HG03039 (cell line): Measurements from ENCODE around the gene CBX2.

ENCODE experiments used
- ATAC-seq: cut with Tn5 transposase; IDR thresholded peaks from one replicate; pipeline ENCODE4 v1.9.1; 2021; ENCODE audit warnings: mild to moderate bottlenecking, moderate library complexity; ENCODE audit not compliant: unreplicated experiment

Gene CBX2

GRCh38 chr17:79777894-79778503, at the start of gene CBX2:
CBX2 (plus strand) TSS chr17:79778148; CDS start chr17:79778236, 88 bp downstream.
- peak; percentile 60 for ATAC-seq

GRCh38 chr17:79728169-79728907, 49.6 kb upstream of the CBX2 start:
- no peak for ATAC-seq

GRCh38 chr17:79728908-79729471, 49.0 kb upstream of the CBX2 start:
- ATAC-seq = no peak

- ATAC-seq = no peak
Observed at GRCh38 chr17:79729761-79730160, 48.2 kb upstream of the CBX2 start.

DNA sequence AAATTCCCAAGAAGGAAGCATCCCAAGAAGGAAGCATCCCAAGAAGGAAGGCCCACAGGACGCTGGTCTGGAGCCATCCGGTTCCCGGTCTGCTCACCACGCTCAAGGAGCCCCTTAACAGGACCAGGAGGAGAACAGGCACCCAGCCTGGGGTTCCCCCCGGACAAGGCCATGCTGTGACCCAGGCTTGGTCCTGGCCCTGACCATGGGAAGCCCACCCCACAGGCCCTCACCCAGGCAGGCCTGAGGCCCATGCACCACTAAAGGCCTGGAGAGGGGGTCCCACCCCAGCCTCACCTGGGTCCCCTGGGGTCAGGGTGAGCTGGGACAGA, 47.5 kb upstream of the CBX2 start:
- ATAC-seq = no peak

DNA sequence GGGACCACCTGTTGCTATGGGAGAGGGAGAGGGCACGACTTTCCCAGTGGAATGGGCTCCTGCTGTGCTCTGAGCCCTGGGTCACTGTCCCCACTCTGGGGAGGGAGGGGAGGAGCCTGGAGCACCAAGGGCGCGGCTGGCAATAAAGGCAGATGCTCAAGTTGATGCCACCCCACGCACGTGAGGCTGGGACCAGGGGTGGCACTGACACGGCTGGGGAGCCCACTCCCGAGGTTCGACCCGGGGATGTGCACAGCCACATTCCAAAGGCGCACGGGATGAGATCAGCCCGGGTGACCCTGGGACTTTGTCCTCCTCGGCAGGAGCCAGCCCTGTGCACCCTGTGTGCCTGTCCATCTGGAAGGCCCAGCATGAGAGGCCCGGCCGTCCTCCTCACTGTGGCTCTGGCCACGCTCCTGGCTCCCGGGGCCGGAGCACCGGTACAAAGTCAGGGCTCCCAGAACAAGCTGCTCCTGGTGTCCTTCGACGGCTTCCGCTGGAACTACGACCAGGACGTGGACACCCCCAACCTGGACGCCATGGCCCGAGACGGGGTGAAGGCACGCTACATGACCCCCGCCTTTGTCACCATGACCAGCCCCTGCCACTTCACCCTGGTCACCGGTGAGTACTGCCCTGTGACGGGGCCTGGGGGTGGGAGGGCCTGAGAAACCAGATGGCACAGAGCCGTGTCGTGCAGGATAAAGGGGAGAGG, 47.0 kb upstream of the CBX2 start, which contains the start of gene ENPP7:
TSS of gene ENPP7 (plus strand) at position 175 of the 715 bp plus-strand sequence. CDS start at position 372, 197 bp downstream.
- no peak for ATAC-seq

DNA sequence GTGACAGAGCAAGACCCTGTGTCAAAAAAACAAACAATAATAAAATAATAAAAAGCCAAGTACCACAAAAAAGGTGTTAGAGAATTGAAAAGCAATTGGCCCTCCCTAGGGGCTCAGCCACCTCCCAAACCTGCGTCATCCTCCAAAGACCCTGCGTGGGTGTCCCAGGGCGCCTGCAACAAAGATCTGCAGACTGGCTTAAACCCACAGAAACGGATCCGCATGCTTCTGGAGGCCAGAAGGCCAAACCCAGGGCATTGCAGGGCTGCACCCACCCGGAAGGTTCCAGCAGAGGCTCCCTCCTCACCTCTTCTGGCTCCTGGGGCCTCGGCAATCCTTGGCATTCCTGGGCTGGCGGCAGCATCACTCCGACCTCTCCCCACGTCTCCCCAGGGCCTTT, 45.7 kb upstream of the CBX2 start:
- no peak for ATAC-seq

DNA sequence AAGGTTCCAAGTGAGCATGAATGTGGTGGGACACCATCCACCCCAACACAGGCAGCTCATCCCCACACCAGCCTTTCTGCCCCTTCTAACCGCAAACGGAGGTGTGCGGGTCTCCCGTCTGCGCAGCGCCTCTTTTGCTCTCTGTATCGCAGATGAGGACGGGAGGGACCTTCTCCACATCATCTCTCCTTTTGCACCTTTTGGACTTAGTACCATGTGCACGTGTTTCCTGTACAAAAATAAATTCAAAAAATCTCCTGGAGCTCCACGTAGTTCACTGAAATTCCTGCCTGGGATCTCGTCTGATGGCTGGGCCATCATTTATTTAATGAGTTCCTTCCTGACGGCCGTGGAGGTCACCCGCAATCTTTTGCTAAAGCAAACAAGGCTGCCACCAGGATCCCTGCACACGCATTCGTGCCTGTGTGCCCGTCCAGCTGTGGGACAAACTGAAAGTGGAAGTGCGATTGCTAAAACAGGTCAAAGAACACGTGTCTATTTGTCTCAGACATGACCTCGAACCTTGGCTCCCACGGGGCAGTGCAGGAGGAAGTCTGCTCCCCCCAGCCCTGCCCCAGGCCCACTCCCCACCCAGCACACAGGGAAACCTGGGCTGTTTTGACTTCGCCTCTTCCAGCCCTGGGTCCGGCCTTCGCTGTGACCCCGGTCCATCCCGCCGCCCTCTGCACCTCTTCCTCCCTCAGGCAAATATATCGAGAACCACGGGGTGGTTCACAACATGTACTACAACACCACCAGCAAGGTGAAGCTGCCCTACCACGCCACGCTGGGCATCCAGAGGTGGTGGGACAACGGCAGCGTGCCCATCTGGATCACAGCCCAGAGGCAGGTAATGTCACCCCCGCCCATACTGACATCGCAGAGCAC, 44.9 kb upstream of the CBX2 start:
- no peak for ATAC-seq

DNA sequence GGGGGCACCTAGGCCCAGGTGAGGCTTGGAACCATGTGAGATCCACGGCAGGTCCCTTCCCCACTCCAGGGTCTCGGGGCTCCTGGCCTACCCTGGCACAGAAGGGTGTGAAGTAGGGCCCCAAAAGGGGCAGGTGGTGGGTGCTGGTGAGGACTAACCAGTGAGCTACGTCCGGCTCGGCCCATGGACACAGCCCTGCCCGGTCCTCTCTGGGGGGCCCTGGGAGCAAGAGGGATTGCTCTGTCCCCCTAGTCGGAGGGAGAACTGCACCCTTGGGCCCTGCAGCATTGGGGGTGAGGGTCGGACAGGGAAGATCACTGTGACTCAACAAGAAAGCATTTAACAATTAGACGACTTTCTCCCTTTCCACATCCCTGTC, 44.3 kb upstream of the CBX2 start:
- ATAC-seq = no peak

DNA sequence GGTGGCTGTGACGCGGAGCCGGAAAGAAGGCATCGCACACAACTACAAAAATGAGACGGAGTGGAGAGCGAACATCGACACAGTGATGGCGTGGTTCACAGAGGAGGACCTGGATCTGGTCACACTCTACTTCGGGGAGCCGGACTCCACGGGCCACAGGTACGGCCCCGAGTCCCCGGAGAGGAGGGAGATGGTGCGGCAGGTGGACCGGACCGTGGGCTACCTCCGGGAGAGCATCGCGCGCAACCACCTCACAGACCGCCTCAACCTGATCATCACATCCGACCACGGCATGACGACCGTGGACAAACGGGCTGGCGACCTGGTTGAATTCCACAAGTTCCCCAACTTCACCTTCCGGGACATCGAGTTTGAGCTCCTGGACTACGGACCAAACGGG, 42.9 kb upstream of the CBX2 start:
- ATAC-seq = no peak

DNA sequence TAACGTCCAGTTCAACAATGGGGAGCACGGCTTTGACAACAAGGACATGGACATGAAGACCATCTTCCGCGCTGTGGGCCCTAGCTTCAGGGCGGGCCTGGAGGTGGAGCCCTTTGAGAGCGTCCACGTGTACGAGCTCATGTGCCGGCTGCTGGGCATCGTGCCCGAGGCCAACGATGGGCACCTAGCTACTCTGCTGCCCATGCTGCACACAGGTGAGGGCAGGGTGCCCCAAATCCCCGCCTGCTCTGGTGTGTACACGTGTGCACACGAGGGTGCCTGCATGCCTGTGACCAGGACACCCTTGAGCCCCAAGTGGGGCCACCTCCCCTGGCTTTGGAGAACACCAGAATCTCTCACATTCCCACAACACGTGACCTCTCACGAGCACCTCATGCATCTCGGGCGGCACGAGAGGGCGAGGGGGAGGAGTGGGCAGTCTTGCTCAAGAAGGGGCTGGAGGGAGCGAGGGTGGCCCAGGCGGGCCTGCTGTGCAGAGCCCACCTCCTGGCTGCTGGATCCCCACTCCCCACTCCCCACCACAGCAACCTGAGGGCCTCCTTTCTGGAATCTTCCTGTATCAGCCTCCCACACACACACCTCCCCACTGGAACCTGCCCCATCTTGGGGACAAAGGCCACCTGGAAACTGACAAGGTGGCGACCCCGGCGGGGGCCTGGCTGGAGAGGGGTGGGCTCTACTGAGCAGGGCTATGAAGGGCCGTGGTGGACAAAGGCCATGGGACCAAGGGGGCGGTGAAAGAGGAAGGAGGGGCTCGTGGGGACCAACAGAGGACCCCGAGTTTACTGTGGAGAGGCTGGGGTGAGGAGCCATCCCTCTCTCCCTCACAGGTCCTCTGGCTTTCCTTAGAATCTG, 40.7 kb upstream of the CBX2 start:
- no peak for ATAC-seq

GRCh38 chr17:79737922-79738578, 39.9 kb upstream of the CBX2 start:
- ATAC-seq = no peak

GRCh38 chr17:79738643-79739042, 39.3 kb upstream of the CBX2 start:
- ATAC-seq = no peak

DNA sequence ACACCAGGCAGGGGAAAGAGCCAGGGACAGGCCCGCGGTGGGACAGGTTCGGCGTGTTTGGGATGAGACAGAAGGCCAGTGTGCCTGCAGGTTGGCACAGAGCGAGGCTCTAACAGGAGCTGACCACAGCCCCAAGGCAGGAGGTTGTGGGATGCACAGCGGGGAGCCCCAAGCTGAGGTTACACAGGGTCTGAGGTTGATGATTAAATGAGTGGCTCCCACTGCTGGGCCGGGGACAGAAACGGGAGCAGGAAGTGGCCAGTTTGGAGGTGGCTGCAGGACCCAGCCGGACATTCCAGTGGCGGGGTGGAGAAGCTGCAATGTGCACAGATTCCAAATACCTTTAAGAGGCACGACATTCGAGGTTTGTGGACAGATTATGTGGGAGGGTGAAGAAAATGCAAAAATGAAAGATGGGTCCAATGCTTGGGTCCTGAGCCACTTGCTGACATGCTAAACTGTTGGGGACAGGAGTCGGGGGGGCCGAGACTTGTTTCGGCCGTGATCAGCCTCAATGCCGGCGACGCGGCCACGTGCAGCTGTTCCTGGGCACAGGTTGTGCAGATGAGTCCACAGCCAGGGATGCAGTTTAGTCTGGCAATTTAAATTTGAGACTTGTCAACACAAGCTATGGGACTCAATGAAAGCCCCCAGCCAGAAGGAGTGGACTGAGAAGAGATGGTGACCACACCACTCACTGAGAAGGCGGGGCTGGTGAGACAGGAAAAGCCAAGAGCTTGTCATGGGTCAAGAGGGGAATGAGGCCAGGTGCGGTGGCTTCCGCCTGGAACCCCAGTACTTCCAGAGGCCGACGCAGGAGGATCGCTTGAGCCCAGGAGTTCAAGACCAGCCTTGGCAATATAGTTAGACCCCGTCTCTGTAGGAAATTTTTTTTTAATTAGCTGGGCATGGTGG, 38.5 kb upstream of the CBX2 start:
- ATAC-seq = no peak

DNA sequence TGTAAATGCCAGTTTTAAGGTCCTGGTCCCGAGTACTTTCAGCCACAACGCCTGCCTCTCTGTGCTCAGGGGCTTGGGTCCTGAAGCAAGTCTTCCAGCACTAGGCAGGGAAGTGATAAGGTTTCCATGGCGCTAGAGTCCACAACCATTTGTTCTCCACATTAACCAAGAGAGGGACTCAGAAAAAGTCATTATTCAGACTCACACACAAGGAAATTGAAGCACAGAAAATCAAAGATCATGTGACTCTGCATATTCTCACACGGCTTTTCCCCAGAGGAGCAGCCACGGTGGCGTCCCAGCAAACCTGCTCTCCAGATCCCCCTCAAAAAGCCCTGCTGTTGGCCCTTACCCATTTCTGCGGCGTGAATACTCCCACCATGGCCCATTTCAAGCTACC, 37.5 kb upstream of the CBX2 start:
- ATAC-seq = no peak

DNA sequence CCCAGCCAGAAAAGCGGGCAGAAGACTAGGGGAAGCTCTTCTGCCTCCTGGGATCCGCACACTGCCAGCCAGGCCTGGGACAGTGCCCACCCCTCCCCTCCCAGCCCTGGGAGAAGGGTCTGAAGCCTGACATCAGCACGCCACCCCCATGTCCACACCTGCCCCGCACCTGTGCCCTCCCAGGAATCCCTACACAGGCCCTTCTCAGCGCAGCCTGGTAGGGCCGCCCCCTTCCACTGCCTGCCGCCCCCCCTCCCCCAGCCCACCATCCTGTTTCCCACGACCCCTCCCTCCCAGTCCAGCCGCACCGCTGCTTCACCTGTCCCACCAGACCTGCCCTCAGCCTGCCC, 36.6 kb upstream of the CBX2 start:
- no peak for ATAC-seq

DNA sequence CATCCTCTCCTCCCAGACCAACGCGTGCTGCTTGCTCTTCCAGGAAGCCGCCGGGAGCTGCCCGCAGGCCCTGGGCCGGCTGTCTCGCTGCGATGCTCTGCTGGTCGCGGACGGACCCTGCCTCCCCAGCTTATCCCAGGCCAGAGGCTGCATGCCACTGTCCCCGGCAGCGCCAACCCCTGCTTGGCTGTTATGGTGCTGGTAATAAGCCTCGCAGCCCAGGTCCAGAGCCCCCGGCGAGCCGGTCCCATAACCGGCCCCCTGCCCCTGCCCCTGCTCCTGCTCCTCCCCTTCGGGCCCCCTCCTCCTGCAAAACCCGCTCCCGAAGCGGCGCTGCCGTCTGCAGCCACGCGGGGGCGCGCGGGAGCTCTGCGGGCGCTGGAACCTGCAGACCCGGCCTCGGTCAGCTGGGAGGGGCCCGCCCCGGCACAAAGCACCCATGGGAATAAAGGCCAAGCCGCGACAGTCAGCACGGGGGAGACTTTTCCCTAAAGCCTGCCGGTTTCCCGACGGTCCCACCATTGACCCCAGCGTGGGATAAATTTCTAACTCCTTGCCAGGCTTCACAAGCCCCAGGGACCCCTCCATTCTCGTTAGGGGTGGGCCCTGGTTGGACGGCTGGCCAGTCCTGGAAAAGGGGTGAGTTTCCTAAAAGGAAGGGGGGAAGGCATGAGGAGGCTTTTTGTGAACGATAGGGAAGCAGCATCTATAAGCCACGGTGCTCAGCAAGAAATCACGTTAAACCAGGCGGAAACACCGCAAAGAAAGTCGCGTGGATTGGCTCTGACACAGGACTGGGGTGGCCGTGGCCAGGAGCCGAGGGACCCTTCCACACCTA, 36.0 kb upstream of the CBX2 start:
- no peak for ATAC-seq

- ATAC-seq = no peak
Observed at GRCh38 chr17:79742589-79742918, 35.4 kb upstream of the CBX2 start.
